Stimulated activated CD4-positive, alpha-beta T cell treated with anti-CD3 and anti-CD28 coated beads, Interleukin-1b, Interleukin-23, amount 100 ng/mL, for 4 hours (primary cell): Measurements from ENCODE around the gene USE1.
A peak's percentile ranks its signal among the peaks of the same experiment; 100 is the strongest.
"Not testable (repeated sequence)": the region's sequence is repeated elsewhere in the genome, so short reads cannot be mapped to it uniquely, and the experiment has no call there.

Experiments
- DNase-seq, 2 donors: peaks; one replicate each; pipeline ENCODE4 v3.0.0-alpha.2; 2020; ENCODE audit warnings: low read depth in 2 of 2

Gene USE1, protein sequence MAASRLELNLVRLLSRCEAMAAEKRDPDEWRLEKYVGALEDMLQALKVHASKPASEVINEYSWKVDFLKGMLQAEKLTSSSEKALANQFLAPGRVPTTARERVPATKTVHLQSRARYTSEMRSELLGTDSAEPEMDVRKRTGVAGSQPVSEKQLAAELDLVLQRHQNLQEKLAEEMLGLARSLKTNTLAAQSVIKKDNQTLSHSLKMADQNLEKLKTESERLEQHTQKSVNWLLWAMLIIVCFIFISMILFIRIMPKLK

DNA sequence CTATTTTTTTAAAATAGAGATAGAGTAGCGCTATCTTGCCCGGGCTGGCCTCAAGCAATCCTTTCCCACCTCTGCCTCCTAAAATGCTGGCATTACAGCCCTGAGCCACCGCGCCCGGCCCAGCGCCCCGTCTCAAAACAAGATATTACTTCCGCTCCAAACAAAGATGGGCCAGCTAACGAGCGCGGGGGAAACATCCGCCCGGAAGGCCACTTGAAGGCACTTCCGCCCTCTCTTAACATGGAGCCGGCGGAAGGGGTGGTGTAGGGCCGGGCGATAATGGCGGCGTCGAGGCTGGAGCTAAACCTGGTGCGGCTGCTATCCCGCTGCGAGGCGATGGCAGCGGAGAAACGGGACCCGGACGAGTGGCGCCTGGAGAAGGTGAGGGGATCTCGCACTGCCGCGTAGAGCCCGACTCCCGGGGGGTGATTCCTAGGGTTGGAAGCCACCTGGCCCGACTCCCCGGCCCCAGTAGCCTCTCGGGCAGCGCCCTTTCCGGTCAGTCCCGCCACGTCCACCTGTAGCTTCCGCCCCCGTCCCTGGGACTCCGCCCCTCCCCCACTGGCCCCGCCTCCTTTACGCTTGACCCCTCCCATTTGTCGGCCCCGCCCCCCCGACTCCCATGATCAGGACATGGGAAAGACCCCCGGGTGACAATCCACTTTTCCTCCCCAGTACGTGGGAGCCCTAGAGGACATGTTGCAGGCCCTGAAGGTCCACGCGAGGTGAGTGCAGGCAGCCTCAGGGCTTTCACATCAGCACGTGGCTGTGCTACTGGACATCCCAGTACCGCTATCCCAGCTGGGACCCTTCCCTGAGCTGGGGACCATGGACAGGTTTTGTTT, at the start of gene USE1:
Gene USE1 (plus strand): TSS at position 231 of the 845 bp plus-strand sequence. CDS start 49 bp downstream, at position 280.
- peak; percentile 75 to 78 for DNase-seq

- DNase-seq, result no peak
Observed at GRCh38 chr19:17165715-17166114, 49.4 kb upstream of the USE1 start.

- no peak for DNase-seq
Observed at GRCh38 chr19:17170538-17171297, 44.4 kb upstream of the USE1 start.

DNA sequence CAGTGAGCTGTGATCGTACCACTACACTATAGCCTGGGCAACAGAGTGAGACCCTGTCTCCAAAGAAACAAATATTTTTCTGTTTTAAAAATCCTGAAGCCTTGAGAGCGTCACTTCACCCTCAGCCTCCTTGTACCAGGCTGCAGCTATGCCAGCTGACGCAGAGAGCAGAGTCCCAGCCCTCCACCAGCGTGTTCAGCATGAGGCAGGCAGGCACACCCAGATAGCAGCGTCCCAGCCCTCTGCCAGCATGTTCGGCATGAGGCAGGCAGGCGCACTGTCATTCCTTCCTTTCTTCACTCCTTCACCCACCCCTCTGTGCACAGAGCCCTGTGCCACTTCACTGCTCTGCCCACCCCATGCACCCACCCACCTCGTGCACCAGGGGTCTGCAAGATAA, 43.3 kb upstream of the USE1 start:
- DNase-seq, result no peak

- no peak for DNase-seq
Observed at GRCh38 chr19:17172624-17173345, 42.4 kb upstream of the USE1 start.

GRCh38 chr19:17178291-17178690, 36.9 kb upstream of the USE1 start:
- DNase-seq, result no peak

DNA sequence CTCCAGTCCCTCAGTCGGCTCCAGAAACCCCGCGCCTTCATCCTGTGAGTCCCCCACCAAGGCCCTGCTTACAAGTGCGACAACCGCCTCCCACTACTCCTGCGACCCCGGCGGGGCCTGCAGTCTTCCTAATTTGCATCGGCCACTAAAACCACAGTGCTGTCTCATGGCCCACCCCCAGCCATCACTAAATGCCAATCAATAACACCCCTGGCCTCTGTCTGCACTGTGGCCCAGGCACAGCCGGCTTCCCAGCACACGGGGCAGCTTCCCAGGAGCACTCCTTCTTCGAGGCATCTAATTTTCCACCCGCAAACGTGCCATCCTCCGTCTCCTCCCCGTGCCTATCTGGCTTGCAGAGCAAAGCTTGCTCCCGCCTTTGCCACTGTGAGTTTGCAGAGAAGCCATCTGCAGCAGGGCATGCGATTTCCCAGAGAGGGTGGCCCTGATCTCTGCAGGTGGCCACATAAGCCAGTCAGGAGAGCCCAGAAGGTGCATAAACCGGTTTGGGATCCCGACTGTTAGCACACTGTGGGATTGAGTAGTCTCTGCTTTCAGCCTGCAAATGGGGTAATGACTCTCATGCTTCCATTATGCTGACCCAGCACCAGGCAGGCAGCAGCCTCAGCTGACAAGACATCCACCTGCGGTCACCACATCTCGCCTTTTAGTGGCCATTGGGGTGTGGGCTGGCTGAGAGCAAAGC, 34.0 kb upstream of the USE1 start:
- no peak for DNase-seq

GRCh38 chr19:17183271-17183761, 31.8 kb upstream of the USE1 start:
- no peak for DNase-seq

- DNase-seq, result no peak
Observed at GRCh38 chr19:17183858-17184321, 31.3 kb upstream of the USE1 start.

- DNase-seq, result peak in 1 of 2 donors; percentile 22
Observed at GRCh38 chr19:17184371-17184841, 30.8 kb upstream of the USE1 start.

- no peak for DNase-seq
Observed at GRCh38 chr19:17185590-17185989, 29.6 kb upstream of the USE1 start.

DNA sequence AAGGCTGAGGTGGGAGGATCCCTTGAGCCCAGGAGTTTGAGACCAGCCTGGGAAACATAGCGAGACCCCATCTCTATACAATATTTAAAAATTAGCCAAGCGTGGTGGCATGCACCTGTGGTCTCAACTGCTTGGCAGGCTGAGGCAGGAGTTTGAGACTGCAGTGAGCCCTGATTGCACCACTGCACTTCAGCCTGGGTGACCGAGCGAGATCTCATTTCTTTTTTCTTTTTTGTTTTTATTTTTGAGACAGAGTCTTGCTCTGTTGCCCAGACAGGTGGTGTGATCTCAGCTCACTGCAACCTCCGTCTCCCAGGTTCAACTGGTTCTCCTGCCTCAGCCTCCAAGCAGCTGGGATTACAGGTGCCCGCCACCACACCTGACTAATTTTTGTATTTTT, 23.4 kb upstream of the USE1 start:
- DNase-seq, result not testable (repeated sequence)

DNA sequence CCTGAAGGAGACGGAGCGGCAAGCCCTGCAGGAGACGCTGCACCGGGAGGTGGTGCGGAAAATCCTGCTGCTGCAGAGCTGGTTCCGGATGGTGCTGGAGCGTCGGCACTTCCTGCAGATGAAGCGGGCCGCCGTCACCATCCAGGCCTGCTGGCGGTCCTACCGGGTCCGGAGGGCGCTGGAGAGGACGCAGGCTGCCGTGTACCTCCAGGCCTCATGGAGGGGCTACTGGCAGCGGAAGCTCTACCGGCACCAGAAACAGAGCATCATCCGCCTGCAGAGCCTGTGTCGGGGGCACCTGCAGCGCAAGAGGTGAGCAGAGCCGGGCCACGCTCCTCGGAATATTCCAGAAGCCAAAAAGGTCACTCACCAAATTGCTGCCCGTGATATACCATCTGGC, 22.4 kb upstream of the USE1 start:
- no peak for DNase-seq

GRCh38 chr19:17194608-17195007, 20.5 kb upstream of the USE1 start:
- DNase-seq, result no peak

DNA sequence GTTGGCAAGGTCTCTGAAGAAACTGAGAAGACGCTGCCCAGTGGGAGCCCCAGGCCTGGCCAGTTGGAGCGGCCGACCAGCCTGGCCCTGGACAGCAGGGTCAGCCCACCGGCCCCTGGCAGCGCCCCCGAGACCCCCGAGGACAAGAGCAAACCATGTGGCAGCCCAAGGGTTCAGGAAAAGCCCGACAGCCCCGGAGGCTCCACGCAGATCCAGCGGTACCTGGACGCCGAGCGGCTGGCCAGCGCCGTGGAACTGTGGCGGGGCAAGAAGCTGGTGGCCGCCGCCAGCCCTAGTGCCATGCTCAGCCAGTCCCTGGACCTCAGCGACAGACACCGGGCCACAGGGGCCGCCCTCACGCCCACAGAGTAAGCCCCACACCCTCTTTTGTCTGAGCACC, 20.1 kb upstream of the USE1 start:
- DNase-seq, result no peak

GRCh38 chr19:17196610-17197009, 18.5 kb upstream of the USE1 start:
- no peak for DNase-seq

DNA sequence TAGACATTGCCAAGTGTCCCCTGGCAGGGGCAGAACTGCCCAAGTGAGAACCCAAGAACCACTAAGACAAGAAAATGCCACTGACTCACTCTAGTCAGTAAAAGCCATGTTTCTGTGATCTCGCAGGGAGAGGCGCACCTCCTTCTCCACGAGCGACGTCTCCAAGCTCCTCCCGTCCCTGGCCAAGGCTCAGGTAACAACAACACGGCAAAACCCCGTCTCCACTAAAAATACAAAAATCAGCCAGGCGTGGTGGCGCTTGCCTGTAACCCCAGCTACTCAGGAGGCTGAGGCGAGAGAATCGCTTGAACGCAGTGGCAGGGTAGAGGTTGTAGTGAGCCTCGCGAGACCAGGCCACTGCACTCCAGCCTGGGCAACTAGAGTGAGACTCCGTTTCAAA, 17.5 kb upstream of the USE1 start:
- DNase-seq, result no peak

DNA sequence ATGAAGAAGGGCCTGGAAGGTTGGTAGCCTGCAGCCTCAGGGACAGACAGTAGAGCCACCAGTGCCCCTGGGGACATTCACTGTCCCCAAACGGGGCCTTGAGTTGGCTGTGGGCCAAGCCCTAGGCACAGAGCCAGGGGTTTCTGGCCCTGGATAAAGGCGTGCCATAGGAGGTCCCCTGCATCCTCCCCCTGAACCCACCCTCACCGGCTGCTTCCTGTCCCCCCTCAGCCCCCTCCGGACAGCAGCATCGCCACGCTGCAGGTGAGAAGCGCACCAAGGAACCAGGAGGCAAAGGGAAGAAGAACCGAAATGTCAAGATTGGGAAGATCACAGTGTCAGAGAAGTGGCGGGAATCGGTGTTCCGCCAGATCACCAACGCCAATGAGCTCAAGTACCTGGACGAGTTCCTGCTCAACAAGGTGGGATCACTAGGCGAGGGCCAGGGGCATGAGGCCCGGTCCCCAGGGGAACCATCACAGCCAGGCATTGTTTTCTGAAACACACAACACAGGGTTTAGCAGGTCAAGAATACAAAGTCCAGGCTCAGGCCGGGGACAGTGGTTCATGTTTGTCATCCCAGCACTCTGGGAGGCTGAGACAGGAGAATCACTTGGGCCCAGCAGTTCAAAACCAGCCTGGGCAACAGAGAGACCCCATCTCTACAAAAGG, 14.6 kb upstream of the USE1 start:
- DNase-seq, result no peak

GRCh38 chr19:17202249-17202648, 12.9 kb upstream of the USE1 start:
- DNase-seq, result no peak

DNA sequence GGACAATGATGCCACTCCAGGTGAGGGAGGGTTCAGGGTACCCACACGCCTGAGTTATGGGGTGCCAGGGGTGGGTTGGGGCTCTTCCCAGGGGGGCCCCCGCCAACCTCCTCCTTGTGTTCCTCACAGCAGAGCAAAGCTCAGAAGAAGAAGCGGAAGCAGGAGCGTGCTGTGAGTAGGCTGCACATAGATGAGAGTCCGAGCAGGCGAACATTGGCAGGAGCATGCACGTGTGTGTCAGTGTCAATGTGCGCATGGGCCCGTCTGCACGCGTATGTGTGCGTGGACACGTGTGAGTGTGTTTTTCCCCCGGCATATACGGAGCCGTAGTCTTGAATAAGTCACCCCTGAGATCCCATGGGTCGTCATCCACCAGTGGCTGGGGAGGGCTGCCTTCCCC, 12.4 kb upstream of the USE1 start:
- no peak for DNase-seq
